Kidney epithelial cell (primary cell): ENCODE data around the gene KDM1A. TPM values are rescaled to one million over a fixed set of nuclear protein-coding genes. Genes with fewer than 3 reads are reported as not detected.

Experiments used
- DNase-seq: peaks from one replicate; pipeline ENCODE4 v3.0.0-alpha.2; 2010; ENCODE audit warnings: low read depth
- H3K27me3 ChIP-seq: 2 replicates; pipeline ENCODE4 v1.6.0; 2011; ENCODE audit warnings: low read length; ENCODE audit not compliant: control insufficient read depth, insufficient read depth
- H3K36me3 ChIP-seq: 2 replicates; pipeline ENCODE4 v1.5.1; 2011; ENCODE audit warnings: low read length; ENCODE audit not compliant: control insufficient read depth, insufficient read depth
- H3K4me3 ChIP-seq: 2 replicates; pipeline ENCODE4 v1.5.1; 2011; ENCODE audit warnings: low read depth, mild to moderate bottlenecking, control low read depth, low read length
- CTCF ChIP-seq: IDR thresholded peaks from 2 replicates; pipeline ENCODE4 v1.5.1; 2011; ENCODE audit warnings: mild to moderate bottlenecking, moderate library complexity, low read length, control low read depth, inconsistent platforms; ENCODE audit not compliant: insufficient read depth, poor library complexity, severe bottlenecking
- total RNA-seq: library from RNA; depleted of rRNA; stranded (reverse); fragments of >200 nt; gene quantifications from 2 replicates; pipeline ENCODE4 v1.2.3, GENCODE V29; 2015

The KDM1A gene
- total RNA-seq, 1 donor from 2014 or later, result 111 TPM

- peaks cover 1% of the 10 kb centered on the region for H3K36me3 ChIP-seq
- DNase-seq, result no peak
- no peaks in the 10 kb centered on the region for H3K27me3 ChIP-seq
- H3K4me3 ChIP-seq, result no peak overlapping the region
- TF ChIP-seq CTCF, result no peak
Measured at GRCh38 chr1:23074012-23074411, 54.7 kb downstream of the KDM1A start.

DNA sequence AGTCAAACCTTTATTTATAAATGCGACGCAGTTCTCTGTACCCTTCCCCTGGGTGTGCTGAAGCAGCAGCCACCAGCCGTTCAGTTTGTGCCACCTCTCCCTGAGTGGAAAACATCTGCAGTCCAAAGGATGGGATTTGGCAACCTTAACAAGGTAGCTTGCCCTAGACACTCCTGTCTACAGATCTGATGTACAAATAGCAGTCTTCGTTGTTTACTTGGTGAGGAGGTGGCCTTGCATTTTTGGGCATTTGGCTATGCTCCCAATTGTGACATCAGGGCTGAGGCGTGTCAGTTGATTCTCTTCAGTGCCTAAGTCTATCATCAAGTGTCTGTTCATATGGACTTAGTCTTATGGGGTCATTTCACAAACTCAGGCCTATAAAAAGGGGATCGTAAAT, 59.8 kb downstream of the KDM1A start:
- no peak for TF ChIP-seq CTCF
- Histone ChIP-seq H3K27me3 (no peaks in the 10 kb centered on the region), H3K4me3 (no peak overlapping the region), H3K36me3 (peaks cover 2% of the 10 kb centered on the region)
- DNase-seq, result no peak

DNA sequence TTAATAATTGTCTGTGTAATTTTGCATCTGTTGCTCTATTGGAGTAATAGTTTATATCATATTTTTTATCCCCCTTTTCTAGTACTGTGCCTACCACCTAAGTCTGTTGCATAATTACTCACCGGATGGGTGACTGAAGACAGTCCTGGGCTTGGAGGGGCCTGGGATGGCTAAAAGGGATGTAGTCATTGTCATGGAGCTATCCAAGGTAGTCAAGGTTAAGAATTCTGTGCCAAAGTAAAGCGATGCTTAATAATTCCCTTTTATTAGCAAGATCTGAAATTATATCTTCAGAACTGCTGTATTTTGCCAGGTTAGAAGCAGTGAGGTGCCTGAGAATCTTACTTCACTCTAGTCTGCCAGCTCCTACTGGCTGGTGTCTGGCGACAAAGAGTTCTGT, 61.6 kb downstream of the KDM1A start:
- Histone ChIP-seq H3K27me3 (no peaks in the 10 kb centered on the region), H3K4me3 (no peak overlapping the region), H3K36me3 (peaks cover 3% of the 10 kb centered on the region)
- DNase-seq, result no peak
- no peak for TF ChIP-seq CTCF

DNA sequence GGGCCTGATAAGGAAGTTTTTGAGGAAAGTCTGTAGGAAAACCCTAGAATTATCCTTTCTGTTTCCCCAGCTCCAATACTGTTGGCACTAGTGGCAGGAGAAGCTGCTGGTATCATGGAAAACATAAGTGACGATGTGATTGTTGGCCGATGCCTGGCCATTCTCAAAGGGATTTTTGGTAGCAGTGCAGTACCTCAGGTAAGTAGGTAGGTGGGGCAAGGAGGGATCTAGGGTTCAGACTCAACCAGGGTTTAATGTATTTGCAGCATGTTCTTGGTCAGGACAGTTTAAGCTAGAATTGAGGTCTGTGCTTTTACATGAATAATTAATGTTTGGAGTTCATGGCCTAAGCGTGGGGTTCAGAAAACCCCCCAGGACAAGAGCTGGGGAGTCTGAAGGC, 62.1 kb downstream of the KDM1A start:
- Histone ChIP-seq H3K4me3 (no peak overlapping the region), H3K27me3 (no peaks in the 10 kb centered on the region), H3K36me3 (peaks cover 3% of the 10 kb centered on the region)
- DNase-seq, result no peak
- TF ChIP-seq CTCF, result peak; percentile 28

- H3K4me3 ChIP-seq, result no peak overlapping the region
- peaks cover 3% of the 10 kb centered on the region for H3K36me3 ChIP-seq
- H3K27me3 ChIP-seq, result no peaks in the 10 kb centered on the region
- no peak for TF ChIP-seq CTCF
- DNase-seq, result no peak
Measured at GRCh38 chr1:23083714-23084480, 64.6 kb downstream of the KDM1A start.

DNA sequence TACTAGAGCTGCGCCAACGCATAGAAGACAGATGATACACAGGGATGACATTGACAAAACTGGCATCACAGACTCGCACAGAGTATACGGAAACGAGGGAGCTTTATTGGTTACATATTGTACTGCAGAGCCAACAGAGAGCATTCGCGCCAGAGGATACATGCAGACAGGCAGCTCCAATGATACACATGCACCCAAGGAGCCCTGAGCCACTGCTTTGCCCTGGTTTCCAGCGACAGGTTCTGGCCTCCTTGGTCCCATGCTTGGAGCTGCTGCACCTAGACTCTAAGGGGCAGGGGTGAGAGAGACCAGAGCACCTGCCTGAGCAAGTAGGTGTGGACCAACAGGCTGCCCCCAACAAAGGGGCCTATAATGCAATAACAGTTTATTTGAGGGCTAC, 65.6 kb downstream of the KDM1A start:
- Histone ChIP-seq H3K27me3 (no peaks in the 10 kb centered on the region), H3K4me3 (no peak overlapping the region), H3K36me3 (peaks cover 1% of the 10 kb centered on the region)
- no peak for DNase-seq
- TF ChIP-seq CTCF, result no peak
